Measurements from ENCODE around the gene SHOC2.

DNA sequence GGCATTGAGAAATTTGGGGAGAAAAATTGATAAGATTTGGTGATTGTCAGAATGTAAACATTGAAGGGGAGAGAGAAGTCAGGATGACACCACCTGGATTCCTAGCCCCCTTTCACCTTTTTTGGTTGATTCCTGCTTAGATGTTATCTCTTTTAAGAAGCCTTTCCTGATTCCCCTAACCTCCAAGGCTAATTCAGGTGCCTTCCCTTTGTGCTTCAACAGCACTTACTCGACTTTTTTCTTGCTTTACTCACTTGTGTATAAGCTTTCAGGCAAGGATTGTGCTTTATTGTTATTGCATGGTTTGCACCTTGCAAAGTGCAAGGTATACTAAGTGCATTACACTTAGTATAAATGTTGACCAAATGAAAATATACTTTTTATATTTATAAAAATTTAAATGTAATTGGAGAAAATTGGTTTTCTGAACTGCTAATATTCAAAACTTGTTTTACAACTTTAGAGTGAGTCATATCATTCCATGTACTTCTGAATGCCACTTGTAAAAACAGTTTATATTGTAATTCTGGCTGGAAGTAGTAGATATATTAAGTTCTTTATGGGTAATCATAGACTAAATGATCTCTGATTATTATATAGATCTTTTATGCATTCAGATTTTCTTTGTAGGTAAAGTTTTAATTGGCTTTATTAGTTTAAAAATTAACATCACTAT is 13.2 kb downstream of the SHOC2 start:
- TF ChIP-seq RAD21 (IDR thresholded peaks at IDR 0.05 in 1 of 2, conservative IDR thresholded peaks at IDR 0.05 in 1 of 2; ENCODE audit: low read depth in 2 of 2, low read length in 2 of 2) (no peak), SRF (IDR thresholded peaks at IDR 0.05; ENCODE audit: low read depth, low read length) (no peak), CTCF (IDR thresholded peaks at IDR 0.05; ENCODE audit: control extremely low read depth in 1 of 3, insufficient read depth in 1 of 3, low read depth in 1 of 3, low read length in 3 of 3) (no peak), TCF12 (IDR thresholded peaks at IDR 0.05; ENCODE audit: low read depth, low read length) (no peak), POLR2A (IDR thresholded peaks at IDR 0.05; ENCODE audit: control extremely low read depth in 1 of 2, low read depth in 2 of 2, low read length in 2 of 2) (no peak), SUZ12 (IDR thresholded peaks at IDR 0.05; ENCODE audit: low read length) (no peak)

Data from H1 (cell line).